Germinal center (tissue), 1 donor: Measurements from ENCODE around the gene DAB2.

Source experiments
- DNase-seq: peaks from one replicate; pipeline ENCODE4 v3.0.0; 2012; ENCODE audit warnings: mixed read lengths, low spot score

Gene DAB2

GRCh38 chr5:39447968-39448367 is 23.2 kb upstream of the DAB2 start:
- DNase-seq: no peak

GRCh38 chr5:39447059-39447458 is 22.3 kb upstream of the DAB2 start:
- DNase-seq: no peak

GRCh38 chr5:39446231-39446630 is 21.5 kb upstream of the DAB2 start:
- no peak for DNase-seq

- no peak for DNase-seq
Measured at GRCh38 chr5:39443911-39444310, 19.1 kb upstream of the DAB2 start.

- DNase-seq: no peak
Measured at GRCh38 chr5:39442991-39443390, 18.2 kb upstream of the DAB2 start.

GRCh38 chr5:39441838-39442237 is 17.1 kb upstream of the DAB2 start:
- DNase-seq: no peak

GRCh38 chr5:39440958-39441624 is 16.3 kb upstream of the DAB2 start:
- no peak for DNase-seq

- no peak for DNase-seq
Measured at GRCh38 chr5:39440192-39440957, 15.6 kb upstream of the DAB2 start.

- no peak for DNase-seq
Measured at GRCh38 chr5:39439582-39440162, 14.9 kb upstream of the DAB2 start.

- DNase-seq: no peak
Measured at GRCh38 chr5:39437467-39437866, 12.7 kb upstream of the DAB2 start.

- no peak for DNase-seq
Measured at GRCh38 chr5:39433848-39434247, 9.1 kb upstream of the DAB2 start.

- no peak for DNase-seq
Measured at GRCh38 chr5:39432696-39433530, 8.1 kb upstream of the DAB2 start.

- DNase-seq: no peak
Measured at GRCh38 chr5:39430461-39430860, 5.7 kb upstream of the DAB2 start.

GRCh38 chr5:39428640-39429039 is 3.9 kb upstream of the DAB2 start:
- DNase-seq: no peak

GRCh38 chr5:39427633-39428032 is 2.9 kb upstream of the DAB2 start:
- DNase-seq: no peak

- no peak for DNase-seq
Measured at GRCh38 chr5:39427229-39427628, 2.4 kb upstream of the DAB2 start.

- DNase-seq: no peak
Measured at GRCh38 chr5:39426746-39427105, 1.9 kb upstream of the DAB2 start.

- DNase-seq: no peak
Measured at GRCh38 chr5:39426051-39426745, 1.4 kb upstream of the DAB2 start.

GRCh38 chr5:39423331-39423751 is 1.4 kb downstream of the DAB2 start:
- DNase-seq: no peak

GRCh38 chr5:39422728-39423285 is 2.0 kb downstream of the DAB2 start:
- no peak for DNase-seq

GRCh38 chr5:39422036-39422606 is 2.7 kb downstream of the DAB2 start:
- DNase-seq: no peak
